ENCODE results near the gene KNDC1. TPM values are rescaled to one million over a fixed set of nuclear protein-coding genes. Genes with fewer than 3 reads are reported as not detected.

KNDC1 gene
- total and polyA plus RNA-seq, 2 of the 4 experiments (the other 2 are of a cell fraction) = 0.18 to 1.1 TPM

GRCh38 chr10:133113146-133113830, 46.7 kb upstream of the KNDC1 start:
- Histone ChIP-seq H4K8ac (ENCODE audit: low read depth in 2 of 2, low read length in 2 of 2) (no peak overlapping the region), H3K4me1 (ENCODE audit: control insufficient read depth, insufficient read depth, low read length) (no peaks in the 10 kb centered on the region), H3K14ac (replicated peaks; ENCODE audit: low read depth, low read length) (no peak overlapping the region), H2BK20ac (ENCODE audit: low read depth, low read length) (no peak overlapping the region), H4K20me1 (ENCODE audit: insufficient read depth, low read length) (no peaks in the 10 kb centered on the region), H2BK120ac (ENCODE audit: low read depth, low read length) (no peak overlapping the region), H3K4ac (ENCODE audit: low read depth, low read length) (no peak overlapping the region), H3K4me3 (ENCODE audit: insufficient read depth, low read depth, low read length) (no peak overlapping the region), H2BK5ac (ENCODE audit: low read depth, low read length, poor library complexity, severe bottlenecking) (no peak overlapping the region), H3K27ac (ENCODE audit: insufficient read depth, low read length) (no peak overlapping the region), H3K9me3 (ENCODE audit: control insufficient read depth, insufficient read depth, low read length) (peaks cover 6% of the 10 kb centered on the region), H3K23ac (ENCODE audit: low read depth, low read length) (no peak overlapping the region), H3K9ac (ENCODE audit: low read depth, low read length) (no peak overlapping the region), H3K56ac (ENCODE audit: extremely low read depth, insufficient read depth, low read length) (no peak overlapping the region), H2AK5ac (ENCODE audit: low read depth, low read length) (no peak overlapping the region), H2BK15ac (ENCODE audit: low read depth, low read length) (no peak overlapping the region), H4K91ac (ENCODE audit: insufficient read depth, low read depth, low read length) (no peak overlapping the region), H2AFZ (replicated peaks; ENCODE audit: low read length, poor library complexity) (peak overlapping the region; percentile 11), H3K18ac (ENCODE audit: low read depth, low read length) (no peak overlapping the region), H3K9me1 (ENCODE audit: insufficient read depth, low read length) (no peaks in the 10 kb centered on the region), H3K79me1 (ENCODE audit: low read depth in 1 of 2, low read length in 2 of 2) (no peaks in the 10 kb centered on the region), H3K4me2 (ENCODE audit: low read depth, low read length) (no peak overlapping the region), H4K5ac (ENCODE audit: low read depth, low read length) (no peak overlapping the region), H3K27me3 (ENCODE audit: control insufficient read depth, insufficient read depth, low read length) (no peaks in the 10 kb centered on the region), H2AK9ac (replicated peaks; ENCODE audit: low read depth, low read length, poor library complexity) (no peak overlapping the region), H3K36me3 (ENCODE audit: control insufficient read depth, insufficient read depth, low read length) (no peaks in the 10 kb centered on the region)
- ChIA-PET CTCF (no interaction called here), POLR2A (ENCODE audit: unreplicated experiment) (no interaction called here)
- no peak for TF ChIP-seq RAD21 (IDR thresholded peaks at IDR 0.05; ENCODE audit: low read length)
- TF ChIP-seq CEBPB (IDR thresholded peaks at IDR 0.05; ENCODE audit: low read depth, low read length) = no peak
- no peak for TF ChIP-seq CHD1 (IDR thresholded peaks at IDR 0.05; ENCODE audit: low read depth, low read length)
- no peak for TF ChIP-seq SMC3 (IDR thresholded peaks at IDR 0.05; ENCODE audit: low read depth, low read length)
- no peak for TF ChIP-seq POLR2A (IDR thresholded peaks at IDR 0.05; ENCODE audit: low read depth, low read length)
- no peak for TF ChIP-seq FOS (IDR thresholded peaks at IDR 0.05; ENCODE audit: low read depth, low read length)
- no peak for TF ChIP-seq RFX5 (IDR thresholded peaks at IDR 0.05; ENCODE audit: low read depth, low read length)
- TF ChIP-seq MAZ (IDR thresholded peaks at IDR 0.05; ENCODE audit: borderline replicate concordance, low read depth, low read length) = no peak
- TF ChIP-seq MAFK (IDR thresholded peaks at IDR 0.05; ENCODE audit: low read depth, low read length) = no peak
- no peak for TF ChIP-seq USF2 (IDR thresholded peaks at IDR 0.05; ENCODE audit: low read depth, low read length)
- TF ChIP-seq, protein P1, sequence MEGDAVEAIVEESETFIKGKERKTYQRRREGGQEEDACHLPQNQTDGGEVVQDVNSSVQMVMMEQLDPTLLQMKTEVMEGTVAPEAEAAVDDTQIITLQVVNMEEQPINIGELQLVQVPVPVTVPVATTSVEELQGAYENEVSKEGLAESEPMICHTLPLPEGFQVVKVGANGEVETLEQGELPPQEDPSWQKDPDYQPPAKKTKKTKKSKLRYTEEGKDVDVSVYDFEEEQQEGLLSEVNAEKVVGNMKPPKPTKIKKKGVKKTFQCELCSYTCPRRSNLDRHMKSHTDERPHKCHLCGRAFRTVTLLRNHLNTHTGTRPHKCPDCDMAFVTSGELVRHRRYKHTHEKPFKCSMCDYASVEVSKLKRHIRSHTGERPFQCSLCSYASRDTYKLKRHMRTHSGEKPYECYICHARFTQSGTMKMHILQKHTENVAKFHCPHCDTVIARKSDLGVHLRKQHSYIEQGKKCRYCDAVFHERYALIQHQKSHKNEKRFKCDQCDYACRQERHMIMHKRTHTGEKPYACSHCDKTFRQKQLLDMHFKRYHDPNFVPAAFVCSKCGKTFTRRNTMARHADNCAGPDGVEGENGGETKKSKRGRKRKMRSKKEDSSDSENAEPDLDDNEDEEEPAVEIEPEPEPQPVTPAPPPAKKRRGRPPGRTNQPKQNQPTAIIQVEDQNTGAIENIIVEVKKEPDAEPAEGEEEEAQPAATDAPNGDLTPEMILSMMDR (conservative IDR thresholded peaks at IDR 0.05; ENCODE audit: low read depth, low read length) = no peak
- TF ChIP-seq RCOR1 (IDR thresholded peaks at IDR 0.05; ENCODE audit: insufficient replicate concordance, low read length) = no peak
- TF ChIP-seq BHLHE40 (IDR thresholded peaks at IDR 0.05; ENCODE audit: low read depth, low read length) = no peak
- DNase-seq = no peak
- 97% methylated on average over 6 of the region's 31 CpGs; no CpG with 5 or more reads in 1 of the 2 experiments for WGBS, 2 experiments (ENCODE audit: extremely low coverage in 2 of 2, insufficient read length in 1 of 2)
- dilution Hi-C loops (cut with HindIII; ENCODE audit: low sequenced_read_pairs, unreplicated experiment) = no loop called here
- no TSS peak for BruUV-seq (replicated peaks)
- intact Hi-C loops (cut with micrococcal nuclease) = no loop called here
- no peak for ATAC-seq (ENCODE audit: low read depth)
- in situ Hi-C loops (cut with MboI; ENCODE audit: low sequenced_read_pairs) = no loop called here
